ENCODE measurements around the gene EGR4. TPM values are rescaled to one million over a fixed set of nuclear protein-coding genes. Genes with fewer than 3 reads are reported as not detected.

EGR4 gene
- total and polyA plus RNA-seq, 2 donors = 0.05 to 0.14 TPM

- Histone ChIP-seq H3K4me3 (ENCODE audit: low read length in 2 of 2) (peak overlapping the region; percentile 66 to 77), H3K4me1 (ENCODE audit: control insufficient read depth in 2 of 2, insufficient read depth in 2 of 2, low read length in 2 of 2) (peaks cover 8 to 22% of the 10 kb centered on the region in 2 donors), H3K27ac (ENCODE audit: low read depth in 1 of 2, low read length in 1 of 2) (peak overlapping the region; percentile 26 to 32), H3K9me3 (ENCODE audit: control insufficient read depth in 2 of 2, insufficient read depth in 1 of 2, low read length in 1 of 2) (no peaks in the 10 kb centered on the region), H3K36me3 (ENCODE audit: control insufficient read depth in 2 of 2, insufficient read depth in 2 of 2, low read length in 1 of 2) (no peaks in the 10 kb centered on the region), H3K27me3 (ENCODE audit: control insufficient read depth in 2 of 2, insufficient read depth in 1 of 2, low read length in 1 of 2) (peaks cover 0 to 9% of the 10 kb centered on the region in 2 donors)
- DNase-seq (ENCODE audit: low read depth in 6 of 9, low spot score in 9 of 9) = peak in 1 of 9 donors; percentile 43
- 7% methylated on average over 43 of the region's 43 CpGs for WGBS
Measured at GRCh38 chr2:73283545-73284295, 9.6 kb downstream of the EGR4 start.

GRCh38 chr2:73282924-73283544 is 10.3 kb downstream of the EGR4 start:
- 83% methylated on average over 5 of the region's 5 CpGs for WGBS

GRCh38 chr2:73281244-73281643 is 12.1 kb downstream of the EGR4 start:
- no peak for DNase-seq (ENCODE audit: low read depth in 6 of 9, low spot score in 9 of 9)
- H3K4me1 ChIP-seq (ENCODE audit: control insufficient read depth in 2 of 2, insufficient read depth in 2 of 2, low read length in 2 of 2) = peaks cover 8 to 22% of the 10 kb centered on the region in 2 donors
- H3K9me3 ChIP-seq (ENCODE audit: control insufficient read depth in 2 of 2, insufficient read depth in 1 of 2, low read length in 1 of 2) = no peaks in the 10 kb centered on the region
- H3K36me3 ChIP-seq (ENCODE audit: control insufficient read depth in 2 of 2, insufficient read depth in 2 of 2, low read length in 1 of 2) = no peaks in the 10 kb centered on the region
- no peak overlapping the region for H3K27ac ChIP-seq (ENCODE audit: low read depth in 1 of 2, low read length in 1 of 2)
- H3K4me3 ChIP-seq (ENCODE audit: low read length in 2 of 2) = no peak overlapping the region
- H3K27me3 ChIP-seq (ENCODE audit: control insufficient read depth in 2 of 2, insufficient read depth in 1 of 2, low read length in 1 of 2) = no peaks in the 10 kb centered on the region

More at GRCh38 chr2:73282924-73283544, 10.3 kb downstream of the EGR4 start:
- Histone ChIP-seq H3K4me1 (ENCODE audit: control insufficient read depth in 2 of 2, insufficient read depth in 2 of 2, low read length in 2 of 2) (peaks cover 8 to 22% of the 10 kb centered on the region in 2 donors), H3K27ac (ENCODE audit: low read depth in 1 of 2, low read length in 1 of 2) (no peak overlapping the region), H3K9me3 (ENCODE audit: control insufficient read depth in 2 of 2, insufficient read depth in 1 of 2, low read length in 1 of 2) (no peaks in the 10 kb centered on the region), H3K36me3 (ENCODE audit: control insufficient read depth in 2 of 2, insufficient read depth in 2 of 2, low read length in 1 of 2) (no peaks in the 10 kb centered on the region), H3K27me3 (ENCODE audit: control insufficient read depth in 2 of 2, insufficient read depth in 1 of 2, low read length in 1 of 2) (peaks cover 0 to 2% of the 10 kb centered on the region in 2 donors), H3K4me3 (ENCODE audit: low read length in 2 of 2) (peak overlapping the region; percentile 66 to 77)
- no peak for DNase-seq (ENCODE audit: low read depth in 6 of 9, low spot score in 9 of 9)

GRCh38 chr2:73279852-73280251 is 13.5 kb downstream of the EGR4 start:
- 95% methylated on average over 9 of the region's 9 CpGs for WGBS
- Histone ChIP-seq H3K27me3 (ENCODE audit: control insufficient read depth in 2 of 2, insufficient read depth in 1 of 2, low read length in 1 of 2) (no peaks in the 10 kb centered on the region), H3K36me3 (ENCODE audit: control insufficient read depth in 2 of 2, insufficient read depth in 2 of 2, low read length in 1 of 2) (no peaks in the 10 kb centered on the region), H3K27ac (ENCODE audit: low read depth in 1 of 2, low read length in 1 of 2) (no peak overlapping the region), H3K4me3 (ENCODE audit: low read length in 2 of 2) (no peak overlapping the region), H3K4me1 (ENCODE audit: control insufficient read depth in 2 of 2, insufficient read depth in 2 of 2, low read length in 2 of 2) (peaks cover 5 to 15% of the 10 kb centered on the region in 2 donors), H3K9me3 (ENCODE audit: control insufficient read depth in 2 of 2, insufficient read depth in 1 of 2, low read length in 1 of 2) (no peaks in the 10 kb centered on the region)
- DNase-seq (ENCODE audit: low read depth in 6 of 9, low spot score in 9 of 9) = no peak

GRCh38 chr2:73272270-73272669 is 21.1 kb downstream of the EGR4 start:
- DNase-seq (ENCODE audit: low read depth in 6 of 9, low spot score in 9 of 9) = no peak
- H3K4me1 ChIP-seq (ENCODE audit: control insufficient read depth in 2 of 2, insufficient read depth in 2 of 2, low read length in 2 of 2) = peaks cover 4 to 5% of the 10 kb centered on the region in 2 donors
- WGBS = 98% methylated on average over 1 of the region's 1 CpG
- H3K36me3 ChIP-seq (ENCODE audit: control insufficient read depth in 2 of 2, insufficient read depth in 2 of 2, low read length in 1 of 2) = no peaks in the 10 kb centered on the region
- peaks cover 0 to 2% of the 10 kb centered on the region in 2 donors for H3K27me3 ChIP-seq (ENCODE audit: control insufficient read depth in 2 of 2, insufficient read depth in 1 of 2, low read length in 1 of 2)
- no peak overlapping the region for H3K27ac ChIP-seq (ENCODE audit: low read depth in 1 of 2, low read length in 1 of 2)
- no peak overlapping the region for H3K4me3 ChIP-seq (ENCODE audit: low read length in 2 of 2)
- no peaks in the 10 kb centered on the region for H3K9me3 ChIP-seq (ENCODE audit: control insufficient read depth in 2 of 2, insufficient read depth in 1 of 2, low read length in 1 of 2)

GRCh38 chr2:73269686-73270465 is 23.5 kb downstream of the EGR4 start:
- peaks cover 0 to 2% of the 10 kb centered on the region in 2 donors for H3K27me3 ChIP-seq (ENCODE audit: control insufficient read depth in 2 of 2, insufficient read depth in 1 of 2, low read length in 1 of 2)
- H3K4me1 ChIP-seq (ENCODE audit: control insufficient read depth in 2 of 2, insufficient read depth in 2 of 2, low read length in 2 of 2) = peaks cover 4 to 5% of the 10 kb centered on the region in 2 donors
- H3K36me3 ChIP-seq (ENCODE audit: control insufficient read depth in 2 of 2, insufficient read depth in 2 of 2, low read length in 1 of 2) = peaks cover 0 to 3% of the 10 kb centered on the region in 2 donors
- 51% methylated on average over 22 of the region's 22 CpGs for WGBS
- DNase-seq (ENCODE audit: low read depth in 6 of 9, low spot score in 9 of 9) = no peak
- no peaks in the 10 kb centered on the region for H3K9me3 ChIP-seq (ENCODE audit: control insufficient read depth in 2 of 2, insufficient read depth in 1 of 2, low read length in 1 of 2)
- H3K27ac ChIP-seq (ENCODE audit: low read depth in 1 of 2, low read length in 1 of 2) = no peak overlapping the region
- H3K4me3 ChIP-seq (ENCODE audit: low read length in 2 of 2) = peak overlapping the region; percentile 35 to 48

GRCh38 chr2:73268830-73269685 is 24.3 kb downstream of the EGR4 start:
- WGBS = 49% methylated on average over 113 of the region's 113 CpGs
- peak in 8 of 9 donors; percentile 56 to 90 (median 68) for DNase-seq (ENCODE audit: low read depth in 6 of 9, low spot score in 9 of 9)
- H3K4me3 ChIP-seq (ENCODE audit: low read length in 2 of 2) = peak overlapping the region in 1 of 2 donors; percentile 48
- H3K36me3 ChIP-seq (ENCODE audit: control insufficient read depth in 2 of 2, insufficient read depth in 2 of 2, low read length in 1 of 2) = peaks cover 3 to 7% of the 10 kb centered on the region in 2 donors
- H3K27ac ChIP-seq (ENCODE audit: low read depth in 1 of 2, low read length in 1 of 2) = no peak overlapping the region
- H3K4me1 ChIP-seq (ENCODE audit: control insufficient read depth in 2 of 2, insufficient read depth in 2 of 2, low read length in 2 of 2) = peaks cover 4 to 5% of the 10 kb centered on the region in 2 donors
- peaks cover 0 to 2% of the 10 kb centered on the region in 2 donors for H3K27me3 ChIP-seq (ENCODE audit: control insufficient read depth in 2 of 2, insufficient read depth in 1 of 2, low read length in 1 of 2)
- no peaks in the 10 kb centered on the region for H3K9me3 ChIP-seq (ENCODE audit: control insufficient read depth in 2 of 2, insufficient read depth in 1 of 2, low read length in 1 of 2)

- WGBS = 95% methylated on average over 14 of the region's 14 CpGs
- Histone ChIP-seq H3K9me3 (ENCODE audit: control insufficient read depth in 2 of 2, insufficient read depth in 1 of 2, low read length in 1 of 2) (no peaks in the 10 kb centered on the region), H3K27ac (ENCODE audit: low read depth in 1 of 2, low read length in 1 of 2) (no peak overlapping the region), H3K36me3 (ENCODE audit: control insufficient read depth in 2 of 2, insufficient read depth in 2 of 2, low read length in 1 of 2) (peaks cover 3 to 13% of the 10 kb centered on the region in 2 donors), H3K4me3 (ENCODE audit: low read length in 2 of 2) (no peak overlapping the region), H3K4me1 (ENCODE audit: control insufficient read depth in 2 of 2, insufficient read depth in 2 of 2, low read length in 2 of 2) (peaks cover 4 to 5% of the 10 kb centered on the region in 2 donors), H3K27me3 (ENCODE audit: control insufficient read depth in 2 of 2, insufficient read depth in 1 of 2, low read length in 1 of 2) (peaks cover 0 to 2% of the 10 kb centered on the region in 2 donors)
- DNase-seq (ENCODE audit: low read depth in 6 of 9, low spot score in 9 of 9) = no peak
Measured at GRCh38 chr2:73268366-73268829, 24.9 kb downstream of the EGR4 start.

All from thymus (tissue), 11 donors.